GM18502 (cell line): Measurements from ENCODE around the gene SLC16A6.
"Not testable (repeated sequence)": the region's sequence is repeated elsewhere in the genome, so short reads cannot be mapped to it uniquely, and the experiment has no call there.

Experiments used
- ATAC-seq: cut with Tn5 transposase; IDR thresholded peaks from one replicate; pipeline ENCODE4 v1.9.1; 2021; ENCODE audit warnings: mild to moderate bottlenecking; ENCODE audit not compliant: unreplicated experiment, poor library complexity

The SLC16A6 gene

GRCh38 chr17:68228039-68228680, 62.8 kb downstream of the SLC16A6 start:
- not testable (repeated sequence) for ATAC-seq

- peak; percentile 60 for ATAC-seq
Measured at GRCh38 chr17:68225055-68225454, 65.9 kb downstream of the SLC16A6 start.

- no peak for ATAC-seq
Measured at GRCh38 chr17:68222606-68223005, 68.3 kb downstream of the SLC16A6 start.

GRCh38 chr17:68221786-68222185, 69.1 kb downstream of the SLC16A6 start:
- ATAC-seq: no peak

- not testable (repeated sequence) for ATAC-seq
Measured at GRCh38 chr17:68220786-68221185, 70.1 kb downstream of the SLC16A6 start.

- not testable (repeated sequence) for ATAC-seq
Measured at GRCh38 chr17:68220186-68220585, 70.7 kb downstream of the SLC16A6 start.

GRCh38 chr17:68219429-68219828, 71.5 kb downstream of the SLC16A6 start:
- not testable (repeated sequence) for ATAC-seq
